Measurements from ENCODE around the gene AP3B1. TPM values are rescaled to one million over a fixed set of nuclear protein-coding genes. Genes with fewer than 3 reads are reported as not detected.

AP3B1 gene
- total RNA-seq, 5 donors from 2014 or later (not counting 1 experiment from before 2014, with no cell fraction given) = 26.2 to 40.8 (median 31.4) TPM

- H3K27me3 Mint-ChIP-seq = no peaks in the 10 kb centered on the region
- no peak for ATAC-seq (replicated peaks in 1 of 4)
- no peaks in the 10 kb centered on the region for H3K27me3 ChIP-seq (replicated peaks in 1 of 2; ENCODE audit: control insufficient read depth in 2 of 2, extremely low read depth in 1 of 2, insufficient read depth in 2 of 2, low read length in 1 of 2)
These were observed 2.8 kb downstream of the AP3B1 start for GRCh38 chr5:78291687-78292086.

GRCh38 chr5:78289911-78290310 lies 4.6 kb downstream of the AP3B1 start:
- no peak overlapping the region for H3K27ac ChIP-seq (ENCODE audit: low read length)
- no peak overlapping the region for H3K4me3 ChIP-seq (ENCODE audit: control insufficient read depth in 1 of 2, extremely low read depth in 1 of 2, low read length in 1 of 2)
- H3K27me3 Mint-ChIP-seq = no peaks in the 10 kb centered on the region
- peaks cover 8% of the 10 kb centered on the region for H3K36me3 Mint-ChIP-seq
- CTCF ChIA-PET = interaction anchor here in 1 of 2 donors (0.7 to 1.8 kb wide), 3 partner anchors 11 to 46 kb away, joined by 3 to 5 read pairs (median 4); no protein-coding TSS in a partner anchor
- no peak for DNase-seq
- no peaks in the 10 kb centered on the region for H3K9me3 Mint-ChIP-seq
- H3K9me3 ChIP-seq = no peaks in the 10 kb centered on the region
- POLR2A ChIA-PET = interaction anchor here in 1 of 2 donors (1.3 kb wide), 1 partner anchor 70 kb away, joined by 3 read pairs; the partner anchor contains the start of gene SCAMP1
- no CpG with 5 or more reads among the region's 2 CpGs for WGBS (ENCODE audit: insufficient coverage)
- H3K4me3 Mint-ChIP-seq = no peak overlapping the region
- H3K27ac Mint-ChIP-seq = no peak overlapping the region
- H3K36me3 ChIP-seq (ENCODE audit: control insufficient read depth in 2 of 2, extremely low read depth in 1 of 2, insufficient read depth in 1 of 2, low read length in 1 of 2) = no peaks in the 10 kb centered on the region
- H3K4me1 Mint-ChIP-seq = peaks cover 71 to 77% (median 72%) of the 10 kb centered on the region in 3 donors
- H3K27me3 ChIP-seq (replicated peaks in 1 of 2; ENCODE audit: control insufficient read depth in 2 of 2, extremely low read depth in 1 of 2, insufficient read depth in 2 of 2, low read length in 1 of 2) = no peaks in the 10 kb centered on the region
- peaks cover 0 to 15% of the 10 kb centered on the region in 2 experiments for H3K4me1 ChIP-seq (ENCODE audit: control insufficient read depth in 1 of 2, extremely low read depth in 1 of 2, insufficient read depth in 2 of 2, low read length in 2 of 2)
- ATAC-seq (replicated peaks in 1 of 4) = no peak

More at GRCh38 chr5:78291687-78292086, 2.8 kb downstream of the AP3B1 start:
- Mint-ChIP-seq H3K4me1 (peaks cover 59 to 73% (median 61%) of the 10 kb centered on the region in 3 donors), H3K27ac (peak overlapping the region in 1 of 2 donors; percentile 39), H3K4me3 (peak overlapping the region in 1 of 3 donors; percentile 10), H3K36me3 (no peaks in the 10 kb centered on the region), H3K9me3 (no peaks in the 10 kb centered on the region)
- ChIA-PET POLR2A (no interaction called here), CTCF (interaction anchor here in 1 of 2 donors (0.6 to 1.0 kb wide), 3 partner anchors 9 to 1965 kb away, joined by 3 to 5 read pairs (median 3); no protein-coding TSS in a partner anchor)
- no peak overlapping the region for H3K27ac ChIP-seq (ENCODE audit: low read length)
- H3K36me3 ChIP-seq (ENCODE audit: control insufficient read depth in 2 of 2, extremely low read depth in 1 of 2, insufficient read depth in 1 of 2, low read length in 1 of 2) = no peaks in the 10 kb centered on the region
- peaks cover 6 to 15% of the 10 kb centered on the region in 2 experiments for H3K4me1 ChIP-seq (ENCODE audit: control insufficient read depth in 1 of 2, extremely low read depth in 1 of 2, insufficient read depth in 2 of 2, low read length in 2 of 2)
- H3K9me3 ChIP-seq = no peaks in the 10 kb centered on the region
- 80% methylated on average over 1 of the region's 2 CpGs for WGBS (ENCODE audit: insufficient coverage)
- H3K4me3 ChIP-seq (ENCODE audit: control insufficient read depth in 1 of 2, extremely low read depth in 1 of 2, low read length in 1 of 2) = no peak overlapping the region
- DNase-seq = no peak

- Histone ChIP-seq H3K9me3 (no peaks in the 10 kb centered on the region), H3K27ac (ENCODE audit: low read length) (no peak overlapping the region), H3K27me3 (replicated peaks in 1 of 2; ENCODE audit: control insufficient read depth in 2 of 2, extremely low read depth in 1 of 2, insufficient read depth in 2 of 2, low read length in 1 of 2) (no peaks in the 10 kb centered on the region), H3K4me3 (ENCODE audit: control insufficient read depth in 1 of 2, extremely low read depth in 1 of 2, low read length in 1 of 2) (no peak overlapping the region), H3K36me3 (ENCODE audit: control insufficient read depth in 2 of 2, extremely low read depth in 1 of 2, insufficient read depth in 1 of 2, low read length in 1 of 2) (no peaks in the 10 kb centered on the region), H3K4me1 (ENCODE audit: control insufficient read depth in 1 of 2, extremely low read depth in 1 of 2, insufficient read depth in 2 of 2, low read length in 2 of 2) (peaks cover 0 to 9% of the 10 kb centered on the region in 2 experiments)
- Mint-ChIP-seq H3K36me3 (peaks cover 12% of the 10 kb centered on the region), H3K9me3 (no peaks in the 10 kb centered on the region), H3K27ac (no peak overlapping the region), H3K4me1 (peaks cover 69 to 72% (median 71%) of the 10 kb centered on the region in 3 donors), H3K27me3 (no peaks in the 10 kb centered on the region), H3K4me3 (no peak overlapping the region)
- ATAC-seq (replicated peaks in 1 of 4) = no peak
- DNase-seq = no peak
- WGBS (ENCODE audit: insufficient coverage) = no CpG with 5 or more reads among the region's 3 CpGs
- CTCF ChIA-PET = interaction anchor here in 1 of 2 donors (0.5 to 0.6 kb wide), 2 partner anchors 123 to 518 kb away, joined by 3 to 4 read pairs; no protein-coding TSS in a partner anchor
- POLR2A ChIA-PET = interaction anchor here (0.6 to 0.7 kb wide), 3 partner anchors 18 to 1229 kb away, joined by 3 to 4 read pairs (median 4); no protein-coding TSS in a partner anchor
These were observed 6.3 kb downstream of the AP3B1 start for GRCh38 chr5:78288246-78288645.

GRCh38 chr5:78287833-78288232 lies 6.7 kb downstream of the AP3B1 start:
- ATAC-seq (replicated peaks in 1 of 4) = no peak
- H3K27ac ChIP-seq (ENCODE audit: low read length) = no peak overlapping the region
- H3K27me3 ChIP-seq (replicated peaks in 1 of 2; ENCODE audit: control insufficient read depth in 2 of 2, extremely low read depth in 1 of 2, insufficient read depth in 2 of 2, low read length in 1 of 2) = no peaks in the 10 kb centered on the region
- no peak overlapping the region for H3K4me3 Mint-ChIP-seq
- H3K36me3 ChIP-seq (ENCODE audit: control insufficient read depth in 2 of 2, extremely low read depth in 1 of 2, insufficient read depth in 1 of 2, low read length in 1 of 2) = no peaks in the 10 kb centered on the region
- no peak for DNase-seq
- H3K4me3 ChIP-seq (ENCODE audit: control insufficient read depth in 1 of 2, extremely low read depth in 1 of 2, low read length in 1 of 2) = no peak overlapping the region
- H3K36me3 Mint-ChIP-seq = peaks cover 12% of the 10 kb centered on the region
- no peaks in the 10 kb centered on the region for H3K9me3 ChIP-seq
- no peaks in the 10 kb centered on the region for H3K27me3 Mint-ChIP-seq
- ChIA-PET CTCF (no interaction called here), POLR2A (no interaction called here)
- H3K4me1 Mint-ChIP-seq = peaks cover 67 to 71% (median 69%) of the 10 kb centered on the region in 3 donors
- peaks cover 0 to 6% of the 10 kb centered on the region in 2 experiments for H3K4me1 ChIP-seq (ENCODE audit: control insufficient read depth in 1 of 2, extremely low read depth in 1 of 2, insufficient read depth in 2 of 2, low read length in 2 of 2)
- no peaks in the 10 kb centered on the region for H3K9me3 Mint-ChIP-seq
- 95% methylated on average over 2 of the region's 2 CpGs for WGBS (ENCODE audit: insufficient coverage)
- H3K27ac Mint-ChIP-seq = no peak overlapping the region

- H3K4me3 Mint-ChIP-seq = no peak overlapping the region
- Histone ChIP-seq H3K27ac (ENCODE audit: low read length) (no peak overlapping the region), H3K4me3 (ENCODE audit: control insufficient read depth in 1 of 2, extremely low read depth in 1 of 2, low read length in 1 of 2) (no peak overlapping the region), H3K9me3 (no peaks in the 10 kb centered on the region), H3K27me3 (replicated peaks in 1 of 2; ENCODE audit: control insufficient read depth in 2 of 2, extremely low read depth in 1 of 2, insufficient read depth in 2 of 2, low read length in 1 of 2) (no peaks in the 10 kb centered on the region), H3K4me1 (ENCODE audit: control insufficient read depth in 1 of 2, extremely low read depth in 1 of 2, insufficient read depth in 2 of 2, low read length in 2 of 2) (peaks cover 0 to 4% of the 10 kb centered on the region in 2 experiments), H3K36me3 (ENCODE audit: control insufficient read depth in 2 of 2, extremely low read depth in 1 of 2, insufficient read depth in 1 of 2, low read length in 1 of 2) (no peaks in the 10 kb centered on the region)
- H3K27ac Mint-ChIP-seq = no peak overlapping the region
- peaks cover 12% of the 10 kb centered on the region for H3K36me3 Mint-ChIP-seq
- POLR2A ChIA-PET = no interaction called here
- H3K4me1 Mint-ChIP-seq = peaks cover 60 to 65% (median 64%) of the 10 kb centered on the region in 3 donors
- ATAC-seq (replicated peaks in 1 of 4) (no peak), DNase-seq (no peak)
- H3K27me3 Mint-ChIP-seq = no peaks in the 10 kb centered on the region
- CTCF ChIA-PET = interaction anchor here in 1 of 2 donors (0.7 kb wide), 1 partner anchor 38 kb away, joined by 3 read pairs; no protein-coding TSS in a partner anchor
- H3K9me3 Mint-ChIP-seq = no peaks in the 10 kb centered on the region
These were observed 7.3 kb downstream of the AP3B1 start for GRCh38 chr5:78287169-78287568.

- Mint-ChIP-seq H3K4me3 (no peak overlapping the region), H3K27me3 (no peaks in the 10 kb centered on the region), H3K4me1 (peaks cover 51 to 62% (median 61%) of the 10 kb centered on the region in 3 donors), H3K36me3 (peaks cover 12% of the 10 kb centered on the region), H3K9me3 (no peaks in the 10 kb centered on the region), H3K27ac (no peak overlapping the region)
- no peak for DNase-seq
- Histone ChIP-seq H3K27ac (ENCODE audit: low read length) (no peak overlapping the region), H3K4me3 (ENCODE audit: control insufficient read depth in 1 of 2, extremely low read depth in 1 of 2, low read length in 1 of 2) (no peak overlapping the region), H3K4me1 (ENCODE audit: control insufficient read depth in 1 of 2, extremely low read depth in 1 of 2, insufficient read depth in 2 of 2, low read length in 2 of 2) (no peaks in the 10 kb centered on the region), H3K27me3 (replicated peaks in 1 of 2; ENCODE audit: control insufficient read depth in 2 of 2, extremely low read depth in 1 of 2, insufficient read depth in 2 of 2, low read length in 1 of 2) (no peaks in the 10 kb centered on the region), H3K9me3 (no peaks in the 10 kb centered on the region), H3K36me3 (ENCODE audit: control insufficient read depth in 2 of 2, extremely low read depth in 1 of 2, insufficient read depth in 1 of 2, low read length in 1 of 2) (no peaks in the 10 kb centered on the region)
- no peak for ATAC-seq (replicated peaks in 1 of 4)
- ChIA-PET POLR2A (interaction anchor here in 1 of 2 donors (0.6 kb wide), 1 partner anchor 79 kb away, joined by 3 read pairs; no protein-coding TSS in a partner anchor), CTCF (no interaction called here)
- WGBS (ENCODE audit: insufficient coverage) = no CpG with 5 or more reads among the region's 1 CpG
These were observed 8.2 kb downstream of the AP3B1 start for GRCh38 chr5:78286290-78286689.
